Spleen (tissue), 7 donors: ENCODE data around the gene FGD4.

Experiments
- POLR2A ChIP-seq, 3 donors: fragments of 450-650 bp; IDR thresholded peaks; one replicate each; pipeline ENCODE4 v1.5.1; 2017; ENCODE audit warnings: antibody characterized with exemption in 3 of 3, mild to moderate bottlenecking in 1 of 3
- POLR2AphosphoS5 ChIP-seq, 3 donors: sonication (generic); formaldehyde crosslinking; IDR thresholded peaks; one replicate each; pipeline ENCODE4 v1.5.1; 2017; ENCODE audit warnings: antibody characterized with exemption in 3 of 3
- TF ChIP-seq, protein P1 (sequence below), 11 experiments: fragments of 200-600 bp in 7 of 11; fragments of 450-650 bp in 4 of 11; sonication (generic) in 4 of 11; IDR thresholded peaks in 8 of 11; conservative IDR thresholded peaks in 3 of 11; 1 replicate in 7 of 11; 2 replicates in 4 of 11; pipeline versions ENCODE4 v1.4.0 to v1.8.0; 2016 to 2021; ENCODE audit warnings: antibody characterized with exemption in 11 of 11, inconsistent platforms in 4 of 11, mild to moderate bottlenecking in 1 of 11
- donor health status: DM: no; HTN: no; CAD: no; lungs with moderate emphysema.
- donor health status: DM: no; HTN: no; CAD: no.
- donor health status: DM: no; HTN: no; CAD: no.

DNA sequence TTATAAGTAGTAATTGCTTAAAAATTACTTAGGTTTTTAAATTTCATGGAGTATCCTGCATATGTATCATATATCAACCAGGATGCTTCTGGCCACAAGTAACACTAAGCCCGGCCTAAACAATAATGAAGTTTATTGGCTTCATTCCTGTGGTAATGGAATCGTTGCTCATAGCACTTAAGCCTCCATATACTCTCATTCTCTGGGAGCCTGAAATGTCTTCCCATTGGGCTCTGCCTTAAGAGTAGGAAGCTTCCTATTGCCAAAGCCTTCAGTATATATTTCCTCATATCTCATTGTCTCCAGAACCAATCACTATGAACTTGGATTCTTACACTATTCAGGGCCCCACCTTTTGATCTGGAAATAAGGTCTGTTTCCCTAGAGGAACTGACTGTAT is 195.9 kb downstream of the FGD4 start:
- TF ChIP-seq, protein P1, sequence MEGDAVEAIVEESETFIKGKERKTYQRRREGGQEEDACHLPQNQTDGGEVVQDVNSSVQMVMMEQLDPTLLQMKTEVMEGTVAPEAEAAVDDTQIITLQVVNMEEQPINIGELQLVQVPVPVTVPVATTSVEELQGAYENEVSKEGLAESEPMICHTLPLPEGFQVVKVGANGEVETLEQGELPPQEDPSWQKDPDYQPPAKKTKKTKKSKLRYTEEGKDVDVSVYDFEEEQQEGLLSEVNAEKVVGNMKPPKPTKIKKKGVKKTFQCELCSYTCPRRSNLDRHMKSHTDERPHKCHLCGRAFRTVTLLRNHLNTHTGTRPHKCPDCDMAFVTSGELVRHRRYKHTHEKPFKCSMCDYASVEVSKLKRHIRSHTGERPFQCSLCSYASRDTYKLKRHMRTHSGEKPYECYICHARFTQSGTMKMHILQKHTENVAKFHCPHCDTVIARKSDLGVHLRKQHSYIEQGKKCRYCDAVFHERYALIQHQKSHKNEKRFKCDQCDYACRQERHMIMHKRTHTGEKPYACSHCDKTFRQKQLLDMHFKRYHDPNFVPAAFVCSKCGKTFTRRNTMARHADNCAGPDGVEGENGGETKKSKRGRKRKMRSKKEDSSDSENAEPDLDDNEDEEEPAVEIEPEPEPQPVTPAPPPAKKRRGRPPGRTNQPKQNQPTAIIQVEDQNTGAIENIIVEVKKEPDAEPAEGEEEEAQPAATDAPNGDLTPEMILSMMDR (IDR thresholded peaks at IDR 0.05 in 8 of 11, conservative IDR thresholded peaks at IDR 0.05 in 3 of 11), result no peak
- no peak for TF ChIP-seq POLR2A (IDR thresholded peaks at IDR 0.05)
- TF ChIP-seq POLR2AphosphoS5 (IDR thresholded peaks at IDR 0.05), result no peak
